ENCODE data around the gene USPL1.

Gene USPL1

GRCh38 chr13:30697177-30697953 is 79.6 kb downstream of the USPL1 start:
- Histone ChIP-seq H3K27ac (ENCODE audit: low read depth, low read length) (no peak overlapping the region), H3K9ac (ENCODE audit: low read depth, low read length) (no peak overlapping the region), H3K4me3 (ENCODE audit: low read depth, low read length) (no peak overlapping the region), H3K36me3 (ENCODE audit: control insufficient read depth, insufficient read depth, low read length) (no peaks in the 10 kb centered on the region), H3K9me3 (ENCODE audit: control insufficient read depth, insufficient read depth, low read length) (no peaks in the 10 kb centered on the region), H3K27me3 (ENCODE audit: control insufficient read depth, insufficient read depth, low read length) (no peaks in the 10 kb centered on the region), H3K4me1 (ENCODE audit: control insufficient read depth, insufficient read depth, low read length) (0 out of 2 replicates have a peak, but pooled peaks cover 9% of the 10 kb centered on the region)

- H3K27ac ChIP-seq (ENCODE audit: low read depth, low read length): no peak overlapping the region
- no peak overlapping the region for H3K4me3 ChIP-seq (ENCODE audit: low read depth, low read length)
Measured at GRCh38 chr13:30697996-30698401, 80.3 kb downstream of the USPL1 start.

GRCh38 chr13:30698488-30699005 is 80.8 kb downstream of the USPL1 start:
- H3K36me3 ChIP-seq (ENCODE audit: control insufficient read depth, insufficient read depth, low read length): no peaks in the 10 kb centered on the region
- 0 out of 2 replicates have a peak, but pooled peaks cover 9% of the 10 kb centered on the region for H3K4me1 ChIP-seq (ENCODE audit: control insufficient read depth, insufficient read depth, low read length)
- H3K9me3 ChIP-seq (ENCODE audit: control insufficient read depth, insufficient read depth, low read length): no peaks in the 10 kb centered on the region
- H3K9ac ChIP-seq (ENCODE audit: low read depth, low read length): no peak overlapping the region
- H3K27ac ChIP-seq (ENCODE audit: low read depth, low read length): no peak overlapping the region
- no peak overlapping the region for H3K4me3 ChIP-seq (ENCODE audit: low read depth, low read length)
- H3K27me3 ChIP-seq (ENCODE audit: control insufficient read depth, insufficient read depth, low read length): no peaks in the 10 kb centered on the region

More at GRCh38 chr13:30697996-30698401, 80.3 kb downstream of the USPL1 start:
- H3K4me1 ChIP-seq (ENCODE audit: control insufficient read depth, insufficient read depth, low read length): 0 out of 2 replicates have a peak, but pooled peaks cover 9% of the 10 kb centered on the region
- H3K36me3 ChIP-seq (ENCODE audit: control insufficient read depth, insufficient read depth, low read length): no peaks in the 10 kb centered on the region
- no peaks in the 10 kb centered on the region for H3K27me3 ChIP-seq (ENCODE audit: control insufficient read depth, insufficient read depth, low read length)
- H3K9ac ChIP-seq (ENCODE audit: low read depth, low read length): no peak overlapping the region
- H3K9me3 ChIP-seq (ENCODE audit: control insufficient read depth, insufficient read depth, low read length): no peaks in the 10 kb centered on the region

GRCh38 chr13:30700364-30700763 is 82.6 kb downstream of the USPL1 start:
- no peak overlapping the region for H3K27ac ChIP-seq (ENCODE audit: low read depth, low read length)
- 0 out of 2 replicates have a peak, but pooled peaks cover 9% of the 10 kb centered on the region for H3K4me1 ChIP-seq (ENCODE audit: control insufficient read depth, insufficient read depth, low read length)
- H3K27me3 ChIP-seq (ENCODE audit: control insufficient read depth, insufficient read depth, low read length): no peaks in the 10 kb centered on the region
- H3K9ac ChIP-seq (ENCODE audit: low read depth, low read length): no peak overlapping the region
- H3K9me3 ChIP-seq (ENCODE audit: control insufficient read depth, insufficient read depth, low read length): no peaks in the 10 kb centered on the region
- H3K36me3 ChIP-seq (ENCODE audit: control insufficient read depth, insufficient read depth, low read length): no peaks in the 10 kb centered on the region
- no peak overlapping the region for H3K4me3 ChIP-seq (ENCODE audit: low read depth, low read length)

- Histone ChIP-seq H3K27ac (ENCODE audit: low read depth, low read length) (no peak overlapping the region), H3K9me3 (ENCODE audit: control insufficient read depth, insufficient read depth, low read length) (no peaks in the 10 kb centered on the region), H3K4me1 (ENCODE audit: control insufficient read depth, insufficient read depth, low read length) (no peaks in the 10 kb centered on the region), H3K36me3 (ENCODE audit: control insufficient read depth, insufficient read depth, low read length) (no peaks in the 10 kb centered on the region), H3K9ac (ENCODE audit: low read depth, low read length) (no peak overlapping the region), H3K27me3 (ENCODE audit: control insufficient read depth, insufficient read depth, low read length) (no peaks in the 10 kb centered on the region), H3K4me3 (ENCODE audit: low read depth, low read length) (no peak overlapping the region)
Measured at GRCh38 chr13:30702006-30702405, 84.3 kb downstream of the USPL1 start.

- H3K9ac ChIP-seq (ENCODE audit: low read depth, low read length): no peak overlapping the region
- no peaks in the 10 kb centered on the region for H3K9me3 ChIP-seq (ENCODE audit: control insufficient read depth, insufficient read depth, low read length)
- no peak overlapping the region for H3K4me3 ChIP-seq (ENCODE audit: low read depth, low read length)
- no peaks in the 10 kb centered on the region for H3K4me1 ChIP-seq (ENCODE audit: control insufficient read depth, insufficient read depth, low read length)
- H3K36me3 ChIP-seq (ENCODE audit: control insufficient read depth, insufficient read depth, low read length): no peaks in the 10 kb centered on the region
- H3K27me3 ChIP-seq (ENCODE audit: control insufficient read depth, insufficient read depth, low read length): no peaks in the 10 kb centered on the region
- H3K27ac ChIP-seq (ENCODE audit: low read depth, low read length): no peak overlapping the region
Measured at GRCh38 chr13:30704596-30704995, 86.9 kb downstream of the USPL1 start.

- no peaks in the 10 kb centered on the region for H3K36me3 ChIP-seq (ENCODE audit: control insufficient read depth, insufficient read depth, low read length)
Measured at GRCh38 chr13:30705680-30706079, 88.0 kb downstream of the USPL1 start.

GRCh38 chr13:30708541-30708940 is 90.8 kb downstream of the USPL1 start:
- no peak overlapping the region for H3K27ac ChIP-seq (ENCODE audit: low read depth, low read length)
- H3K9me3 ChIP-seq (ENCODE audit: control insufficient read depth, insufficient read depth, low read length): no peaks in the 10 kb centered on the region
- no peak overlapping the region for H3K9ac ChIP-seq (ENCODE audit: low read depth, low read length)
- no peaks in the 10 kb centered on the region for H3K4me1 ChIP-seq (ENCODE audit: control insufficient read depth, insufficient read depth, low read length)
- no peaks in the 10 kb centered on the region for H3K36me3 ChIP-seq (ENCODE audit: control insufficient read depth, insufficient read depth, low read length)
- H3K4me3 ChIP-seq (ENCODE audit: low read depth, low read length): no peak overlapping the region
- H3K27me3 ChIP-seq (ENCODE audit: control insufficient read depth, insufficient read depth, low read length): no peaks in the 10 kb centered on the region

More at GRCh38 chr13:30705680-30706079, 88.0 kb downstream of the USPL1 start:
- Histone ChIP-seq H3K27me3 (ENCODE audit: control insufficient read depth, insufficient read depth, low read length) (no peaks in the 10 kb centered on the region), H3K4me1 (ENCODE audit: control insufficient read depth, insufficient read depth, low read length) (no peaks in the 10 kb centered on the region), H3K9ac (ENCODE audit: low read depth, low read length) (no peak overlapping the region), H3K9me3 (ENCODE audit: control insufficient read depth, insufficient read depth, low read length) (no peaks in the 10 kb centered on the region), H3K27ac (ENCODE audit: low read depth, low read length) (no peak overlapping the region), H3K4me3 (ENCODE audit: low read depth, low read length) (no peak overlapping the region)
